GM19455 (cell line): Measurements from ENCODE around the gene CHRM1.

Experiments
- ATAC-seq: cut with Tn5 transposase; IDR thresholded peaks from one replicate; pipeline ENCODE4 v1.9.1; 2021; ENCODE audit not compliant: unreplicated experiment

Gene CHRM1

GRCh38 chr11:62925745-62926679, 4.8 kb upstream of the CHRM1 start:
- ATAC-seq, result no peak

GRCh38 chr11:62925308-62925707, 4.1 kb upstream of the CHRM1 start:
- no peak for ATAC-seq

- ATAC-seq, result no peak
Observed at GRCh38 chr11:62923601-62924411, 2.6 kb upstream of the CHRM1 start.

GRCh38 chr11:62922653-62923431, 1.7 kb upstream of the CHRM1 start:
- ATAC-seq, result no peak

GRCh38 chr11:62922189-62922589, 1.0 kb upstream of the CHRM1 start:
- no peak for ATAC-seq

- ATAC-seq, result no peak
Observed at GRCh38 chr11:62921573-62922188, 518 bp upstream of the CHRM1 start.

GRCh38 chr11:62919898-62920640, 1.1 kb downstream of the CHRM1 start:
- no peak for ATAC-seq

- no peak for ATAC-seq
Observed at GRCh38 chr11:62919476-62919875, 1.7 kb downstream of the CHRM1 start.

- no peak for ATAC-seq
Observed at GRCh38 chr11:62918531-62918930, 2.6 kb downstream of the CHRM1 start.

- no peak for ATAC-seq
Observed at GRCh38 chr11:62917906-62918502, 3.2 kb downstream of the CHRM1 start.

- no peak for ATAC-seq
Observed at GRCh38 chr11:62914416-62914815, 6.7 kb downstream of the CHRM1 start.

GRCh38 chr11:62912268-62912667, 8.9 kb downstream of the CHRM1 start:
- no peak for ATAC-seq

GRCh38 chr11:62911137-62912130, 9.7 kb downstream of the CHRM1 start:
- ATAC-seq, result no peak

GRCh38 chr11:62910141-62910882, 10.9 kb downstream of the CHRM1 start:
- no peak for ATAC-seq

GRCh38 chr11:62909107-62909894, 11.9 kb downstream of the CHRM1 start:
- no peak for ATAC-seq

- no peak for ATAC-seq
Observed at GRCh38 chr11:62908468-62909072, 12.6 kb downstream of the CHRM1 start.
